Liver (tissue), 9 donors: Measurements from ENCODE around the gene DVL1. TPM values are rescaled to one million over a fixed set of nuclear protein-coding genes. Genes with fewer than 3 reads are reported as not detected.

ENCODE experiments used
- DNase-seq: peaks from one replicate; pipeline ENCODE4 v3.0.0-alpha.2; 2017; ENCODE audit warnings: low spot score
- H3K27ac ChIP-seq, 2 donors: one replicate each; pipeline ENCODE4 v1.7.0; 2013; ENCODE audit warnings: inconsistent platforms in 2 of 2, low read length in 2 of 2, control low read depth in 1 of 2, low read depth in 1 of 2, mild to moderate bottlenecking in 1 of 2
- H3K27me3 ChIP-seq, 4 donors: one replicate each; pipeline versions ENCODE4 v1.6.1 to v1.7.0; 2013; ENCODE audit warnings: low read length in 3 of 4, inconsistent platforms in 1 of 4, mild to moderate bottlenecking in 1 of 4, moderate library complexity in 1 of 4; ENCODE audit not compliant: control insufficient read depth in 4 of 4, insufficient read depth in 4 of 4
- H3K36me3 ChIP-seq, 4 donors: one replicate each; pipeline versions ENCODE4 v1.6.1 to v1.7.0; 2013; ENCODE audit warnings: low read length in 3 of 4, mild to moderate bottlenecking in 3 of 4, low read depth in 1 of 4, moderate library complexity in 1 of 4; ENCODE audit not compliant: control insufficient read depth in 4 of 4, insufficient read depth in 3 of 4
- H3K4me1 ChIP-seq, 4 donors: one replicate each; pipeline versions ENCODE4 v1.6.1 to v1.7.0; 2013; ENCODE audit warnings: low read length in 3 of 4, mild to moderate bottlenecking in 3 of 4, moderate library complexity in 1 of 4; ENCODE audit not compliant: control insufficient read depth in 4 of 4, insufficient read depth in 4 of 4
- H3K4me3 ChIP-seq, 3 donors: one replicate each; pipeline versions ENCODE4 v1.6.1 to v1.7.0; 2013; ENCODE audit warnings: low read length in 3 of 3, control low read depth in 1 of 3, low read depth in 1 of 3, mild to moderate bottlenecking in 1 of 3
- H3K9ac ChIP-seq, 2 donors: one replicate each; pipeline ENCODE4 v1.7.0; 2013; ENCODE audit warnings: low read length in 2 of 2, mild to moderate bottlenecking in 2 of 2, moderate library complexity in 2 of 2, control low read depth in 1 of 2, low read depth in 1 of 2
- H3K9me3 ChIP-seq, 4 donors: one replicate each; pipeline versions ENCODE4 v1.6.1 to v1.7.0; 2013; ENCODE audit warnings: low read length in 3 of 4; ENCODE audit not compliant: control insufficient read depth in 4 of 4
- CTCF ChIP-seq: fragments of 150-350 bp; IDR thresholded peaks from 2 replicates; pipeline ENCODE4 v1.5.1; 2017; ENCODE audit warnings: improper control_type of control experiment, low read depth, low read length; ENCODE audit not compliant: missing input control
- EGR1 ChIP-seq, 2 donors: IDR thresholded peaks; 2 replicates each; pipeline ENCODE4 v1.6.1; 2016 to 2018; ENCODE audit warnings: antibody characterized with exemption in 2 of 2, low read depth in 2 of 2
- FOXA2 ChIP-seq: IDR thresholded peaks from 2 replicates; pipeline ENCODE4 v1.6.1; 2016; ENCODE audit warnings: antibody characterized with exemption
- GABPA ChIP-seq, 2 donors: IDR thresholded peaks in 1 of 2; conservative IDR thresholded peaks in 1 of 2; 2 replicates each; pipeline ENCODE4 v1.6.1; 2016; ENCODE audit warnings: antibody characterized with exemption in 2 of 2, mild to moderate bottlenecking in 1 of 2, moderate library complexity in 1 of 2
- HNF4A ChIP-seq, 2 donors: conservative IDR thresholded peaks; 2 replicates each; pipeline ENCODE4 v1.6.1; 2016; ENCODE audit warnings: antibody characterized with exemption in 2 of 2, mild to moderate bottlenecking in 2 of 2
- MAX ChIP-seq: IDR thresholded peaks from 2 replicates; pipeline ENCODE4 v1.6.1; 2016; ENCODE audit warnings: antibody characterized with exemption
- RAD21 ChIP-seq, 2 donors: IDR thresholded peaks; 2 replicates each; pipeline ENCODE4 v1.6.1; 2016; ENCODE audit warnings: antibody characterized with exemption in 2 of 2, mild to moderate bottlenecking in 2 of 2
- REST ChIP-seq: IDR thresholded peaks from 2 replicates; pipeline ENCODE4 v1.6.1; 2016; ENCODE audit warnings: antibody characterized with exemption, mild to moderate bottlenecking
- RXRA ChIP-seq, 2 donors: IDR thresholded peaks; 2 replicates each; pipeline ENCODE4 v1.6.1; 2017 to 2018; ENCODE audit warnings: antibody characterized with exemption in 2 of 2, mild to moderate bottlenecking in 1 of 2
- WGBS: extraction: QIAGEN DNeasy Blood & Tissue Kit; methylation state at CpG from one replicate; pipeline ENCODE4 v1.1.7; 2013; 5-methylcytosine and 5-hydroxymethylcytosine counted together
- polyA plus RNA-seq, 2 donors: library from polyadenylated mRNA; stranded (reverse) in 1 of 2; unstranded in 1 of 2; fragments of 200-250 nt in 1 of 2; fragments of >200 nt in 1 of 2; fragmentation: Nextera tagmentation in 1 of 2; extraction: Ambion mirVana in 1 of 2; gene quantifications; one replicate each; pipeline versions ENCODE4 v1.2.1 to v1.2.3, GENCODE V29; 2013 to 2015
- total RNA-seq, 2 donors: library from RNA; depleted of rRNA; stranded (reverse); fragments of >200 nt; gene quantifications; one replicate each; pipeline ENCODE4 v1.2.3, GENCODE V29; 2014
- donor health status: healthy.
- donor health status: healthy.
- donor health status: healthy.
- donor health status: healthy.
- donor health status: healthy.

DVL1 gene
- total and polyA plus RNA-seq, 4 donors: 5.7 to 41.2 (median 24.8) TPM

- no peaks in the 10 kb centered on the region for H3K27me3 ChIP-seq
- DNase-seq: no peak
- peak overlapping the region in 1 of 3 donors; percentile 2 for H3K4me3 ChIP-seq
- H3K4me1 ChIP-seq: peaks cover 34 to 58% (median 53%) of the 10 kb centered on the region in 4 donors
- H3K36me3 ChIP-seq: peaks cover 0 to 6% (median 1%) of the 10 kb centered on the region in 4 donors
- H3K27ac ChIP-seq: peak overlapping the region in 1 of 2 donors; percentile 23
- TF ChIP-seq HNF4A (conservative IDR thresholded peaks at IDR 0.05): peak; percentile 12 to 14
- TF ChIP-seq EGR1 (IDR thresholded peaks at IDR 0.05; ENCODE audit: low read depth in 2 of 2): no peak
- WGBS: 45% methylated on average over 12 of the region's 12 CpGs
- no peaks in the 10 kb centered on the region for H3K9me3 ChIP-seq
- peak overlapping the region in 1 of 2 donors; percentile 56 for H3K9ac ChIP-seq
These were observed 3.2 kb downstream of the DVL1 start for GRCh38 chr1:1345860-1346500.

- Histone ChIP-seq H3K36me3 (peaks cover 0 to 12% (median 4%) of the 10 kb centered on the region in 4 donors), H3K4me1 (peaks cover 34 to 58% (median 53%) of the 10 kb centered on the region in 4 donors), H3K9ac (peak overlapping the region in 1 of 2 donors; percentile 56), H3K9me3 (no peaks in the 10 kb centered on the region), H3K4me3 (no peak overlapping the region), H3K27ac (peak overlapping the region; percentile 15 to 67), H3K27me3 (no peaks in the 10 kb centered on the region)
- no peak for TF ChIP-seq RAD21 (IDR thresholded peaks at IDR 0.05)
- TF ChIP-seq MAX: no peak
- TF ChIP-seq RXRA (IDR thresholded peaks at IDR 0.05): no peak
- 83% methylated on average over 16 of the region's 16 CpGs for WGBS
- DNase-seq: no peak
These were observed 3.8 kb downstream of the DVL1 start for GRCh38 chr1:1345384-1345783.

- peak overlapping the region in 1 of 2 donors; percentile 60 for H3K9ac ChIP-seq
These were observed 4.4 kb downstream of the DVL1 start for GRCh38 chr1:1344655-1345361.

More at GRCh38 chr1:1344655-1345361, 4.4 kb downstream of the DVL1 start:
- TF ChIP-seq REST: no peak
- TF ChIP-seq CTCF: peak; percentile 30
- TF ChIP-seq FOXA2: no peak
- TF ChIP-seq GABPA (IDR thresholded peaks at IDR 0.05 in 1 of 2, conservative IDR thresholded peaks at IDR 0.05 in 1 of 2): no peak
- H3K4me1 ChIP-seq: peaks cover 34 to 58% (median 53%) of the 10 kb centered on the region in 4 donors
- no peak overlapping the region for H3K4me3 ChIP-seq
- WGBS: 70% methylated on average over 15 of the region's 15 CpGs
- DNase-seq: no peak
- H3K27ac ChIP-seq: peak overlapping the region; percentile 15 to 67
- H3K27me3 ChIP-seq: no peaks in the 10 kb centered on the region
- H3K36me3 ChIP-seq: peaks cover 0 to 18% (median 4%) of the 10 kb centered on the region in 4 donors
- no peaks in the 10 kb centered on the region for H3K9me3 ChIP-seq
